GM12874 (cell line): Measurements from ENCODE around the gene CHN1.

Source experiments
- CTCF ChIP-seq: IDR thresholded peaks from 2 replicates; pipeline ENCODE4 v1.5.1; 2011; ENCODE audit warnings: low read depth, mild to moderate bottlenecking, control low read depth, low read length, moderate library complexity; ENCODE audit not compliant: insufficient read depth

Gene CHN1

GRCh38 chr2:174800436-174801205 lies 204.6 kb downstream of the CHN1 start:
- TF ChIP-seq CTCF: no peak

- no peak for TF ChIP-seq CTCF
Measured at GRCh38 chr2:174798801-174799200, 206.4 kb downstream of the CHN1 start.

GRCh38 chr2:174797781-174798276 lies 207.4 kb downstream of the CHN1 start:
- no peak for TF ChIP-seq CTCF

- no peak for TF ChIP-seq CTCF
Measured at GRCh38 chr2:174796319-174796771, 208.8 kb downstream of the CHN1 start.

- no peak for TF ChIP-seq CTCF
Measured at GRCh38 chr2:174794851-174795374, 210.3 kb downstream of the CHN1 start.

- TF ChIP-seq CTCF: no peak
Measured at GRCh38 chr2:174792309-174793025, 212.7 kb downstream of the CHN1 start.

GRCh38 chr2:174791746-174792280 lies 213.4 kb downstream of the CHN1 start:
- no peak for TF ChIP-seq CTCF
